Body of pancreas (tissue), 4 donors: ENCODE measurements around the gene ANKH.

Experiments
- CTCF ChIP-seq, 7 experiments: fragments of 450-650 bp in 4 of 7; fragments of 200-600 bp in 3 of 7; sonication (generic) in 3 of 7; IDR thresholded peaks; one replicate each; pipeline ENCODE4 v1.5.1; 2016 to 2019; ENCODE audit warnings: antibody characterized with exemption in 7 of 7
- POLR2A ChIP-seq, 3 donors: fragments of 450-650 bp; IDR thresholded peaks; one replicate each; pipeline ENCODE4 v1.6.1; 2016; ENCODE audit warnings: antibody characterized with exemption in 3 of 3, mild to moderate bottlenecking in 2 of 3

GRCh38 chr5:14818931-14819790 lies 52.4 kb downstream of the ANKH start:
- TF ChIP-seq CTCF (IDR thresholded peaks at IDR 0.05), result no peak
- TF ChIP-seq POLR2A (IDR thresholded peaks at IDR 0.05), result no peak
